Thyroid gland (tissue), 4 donors: ENCODE measurements around the gene ARX.

Experiments used
- POLR2A ChIP-seq, 2 donors: fragments of 450-650 bp; IDR thresholded peaks; one replicate each; pipeline ENCODE4 v1.6.1; 2017; ENCODE audit warnings: antibody characterized with exemption in 2 of 2, mild to moderate bottlenecking in 2 of 2, moderate library complexity in 1 of 2
- TF ChIP-seq, protein P1 (sequence below), 6 experiments: fragments of 200-600 bp in 3 of 6; fragments of 450-650 bp in 3 of 6; sonication (generic) in 3 of 6; IDR thresholded peaks; one replicate each; pipeline ENCODE4 v1.5.1; 2016 to 2019; ENCODE audit warnings: antibody characterized with exemption in 6 of 6, mild to moderate bottlenecking in 2 of 6, inconsistent platforms in 1 of 6, moderate library complexity in 1 of 6

DNA sequence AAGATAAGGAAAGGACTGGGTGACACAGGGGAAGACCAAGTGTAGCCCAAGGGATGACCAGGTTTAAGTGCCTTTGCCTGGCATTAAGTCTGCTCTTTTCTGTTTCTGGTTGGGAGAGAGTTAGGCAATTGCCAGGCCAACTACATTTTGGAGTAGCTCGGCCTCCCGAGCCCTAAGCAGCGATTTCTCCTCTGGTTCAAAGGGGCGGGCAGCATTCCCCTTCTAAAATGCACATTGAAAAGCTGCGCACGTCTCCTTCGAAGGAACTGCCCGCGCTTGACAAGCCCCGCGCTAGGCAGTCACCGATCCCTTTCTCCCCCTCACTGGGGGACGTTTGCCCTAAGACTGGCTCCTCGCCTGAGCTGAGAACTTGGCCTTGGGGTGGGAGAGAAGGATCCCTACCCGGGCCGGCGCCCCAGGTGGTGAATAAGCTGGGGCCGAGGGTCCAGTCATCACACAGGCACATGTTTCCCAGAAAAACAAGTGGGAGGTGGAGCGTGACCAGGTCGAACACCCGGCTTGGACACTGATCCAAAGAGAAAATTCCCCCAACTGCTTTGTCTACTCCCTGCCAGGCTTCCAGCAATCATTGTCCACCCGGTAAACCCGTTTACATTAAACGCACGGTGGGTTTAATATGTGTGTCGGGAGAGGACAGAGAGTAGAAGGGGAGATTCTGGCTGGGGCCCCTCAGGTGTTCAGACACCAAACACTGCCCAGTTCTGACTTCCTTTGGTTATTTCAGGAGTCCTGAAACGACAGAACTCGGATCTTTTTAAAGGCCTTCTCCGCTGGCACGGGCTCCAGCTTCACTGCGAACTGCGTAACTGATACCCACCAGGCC lies 4.0 kb downstream of the ARX start:
- TF ChIP-seq, protein P1, sequence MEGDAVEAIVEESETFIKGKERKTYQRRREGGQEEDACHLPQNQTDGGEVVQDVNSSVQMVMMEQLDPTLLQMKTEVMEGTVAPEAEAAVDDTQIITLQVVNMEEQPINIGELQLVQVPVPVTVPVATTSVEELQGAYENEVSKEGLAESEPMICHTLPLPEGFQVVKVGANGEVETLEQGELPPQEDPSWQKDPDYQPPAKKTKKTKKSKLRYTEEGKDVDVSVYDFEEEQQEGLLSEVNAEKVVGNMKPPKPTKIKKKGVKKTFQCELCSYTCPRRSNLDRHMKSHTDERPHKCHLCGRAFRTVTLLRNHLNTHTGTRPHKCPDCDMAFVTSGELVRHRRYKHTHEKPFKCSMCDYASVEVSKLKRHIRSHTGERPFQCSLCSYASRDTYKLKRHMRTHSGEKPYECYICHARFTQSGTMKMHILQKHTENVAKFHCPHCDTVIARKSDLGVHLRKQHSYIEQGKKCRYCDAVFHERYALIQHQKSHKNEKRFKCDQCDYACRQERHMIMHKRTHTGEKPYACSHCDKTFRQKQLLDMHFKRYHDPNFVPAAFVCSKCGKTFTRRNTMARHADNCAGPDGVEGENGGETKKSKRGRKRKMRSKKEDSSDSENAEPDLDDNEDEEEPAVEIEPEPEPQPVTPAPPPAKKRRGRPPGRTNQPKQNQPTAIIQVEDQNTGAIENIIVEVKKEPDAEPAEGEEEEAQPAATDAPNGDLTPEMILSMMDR (IDR thresholded peaks at IDR 0.05) = no peak
- TF ChIP-seq POLR2A (IDR thresholded peaks at IDR 0.05) = no peak
